ENCODE measurements around the gene IGLON5. TPM values are rescaled to one million over a fixed set of nuclear protein-coding genes. Genes with fewer than 3 reads are reported as not detected.

Gene IGLON5
- polyA plus RNA-seq, 1 donor (not counting 4 experiments of a cell fraction or from before 2014, with no cell fraction given) = not detected

- Histone ChIP-seq H4K20me1 (ENCODE audit: control insufficient read depth, extremely low read depth, insufficient read depth, low read length) (no peaks in the 10 kb centered on the region), H3K36me3 (ENCODE audit: control insufficient read depth in 2 of 2, extremely low read depth in 1 of 2, insufficient read depth in 2 of 2, low read length in 2 of 2) (no peaks in the 10 kb centered on the region), H3K27me3 (ENCODE audit: control insufficient read depth, extremely low read depth, insufficient read depth, low read length) (peaks cover 10% of the 10 kb centered on the region), H3K9me3 (ENCODE audit: control insufficient read depth, low read depth, low read length) (no peaks in the 10 kb centered on the region), H3K27ac (ENCODE audit: control insufficient read depth, insufficient read depth, low read length) (no peak overlapping the region), H3K4me3 (ENCODE audit: control insufficient read depth in 2 of 3, extremely low read depth in 1 of 3, insufficient read depth in 2 of 3, low read depth in 1 of 3, low read length in 3 of 3) (no peak overlapping the region), H2AFZ (ENCODE audit: control insufficient read depth, low read length) (no peak overlapping the region), H3K9me1 (ENCODE audit: control insufficient read depth, extremely low read depth, insufficient read depth, low read length) (no peaks in the 10 kb centered on the region), H3K9ac (ENCODE audit: control insufficient read depth, extremely low read depth, insufficient read depth, low read length) (no peak overlapping the region), H3K4me2 (ENCODE audit: control insufficient read depth, extremely low read depth, insufficient read depth, low read depth, low read length) (no peak overlapping the region), H3K4me1 (ENCODE audit: control insufficient read depth, extremely low read depth, insufficient read depth, low read length) (no peaks in the 10 kb centered on the region), H3K79me2 (ENCODE audit: control insufficient read depth, insufficient read depth, low read length) (no peaks in the 10 kb centered on the region)
- TF ChIP-seq, protein P1, sequence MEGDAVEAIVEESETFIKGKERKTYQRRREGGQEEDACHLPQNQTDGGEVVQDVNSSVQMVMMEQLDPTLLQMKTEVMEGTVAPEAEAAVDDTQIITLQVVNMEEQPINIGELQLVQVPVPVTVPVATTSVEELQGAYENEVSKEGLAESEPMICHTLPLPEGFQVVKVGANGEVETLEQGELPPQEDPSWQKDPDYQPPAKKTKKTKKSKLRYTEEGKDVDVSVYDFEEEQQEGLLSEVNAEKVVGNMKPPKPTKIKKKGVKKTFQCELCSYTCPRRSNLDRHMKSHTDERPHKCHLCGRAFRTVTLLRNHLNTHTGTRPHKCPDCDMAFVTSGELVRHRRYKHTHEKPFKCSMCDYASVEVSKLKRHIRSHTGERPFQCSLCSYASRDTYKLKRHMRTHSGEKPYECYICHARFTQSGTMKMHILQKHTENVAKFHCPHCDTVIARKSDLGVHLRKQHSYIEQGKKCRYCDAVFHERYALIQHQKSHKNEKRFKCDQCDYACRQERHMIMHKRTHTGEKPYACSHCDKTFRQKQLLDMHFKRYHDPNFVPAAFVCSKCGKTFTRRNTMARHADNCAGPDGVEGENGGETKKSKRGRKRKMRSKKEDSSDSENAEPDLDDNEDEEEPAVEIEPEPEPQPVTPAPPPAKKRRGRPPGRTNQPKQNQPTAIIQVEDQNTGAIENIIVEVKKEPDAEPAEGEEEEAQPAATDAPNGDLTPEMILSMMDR (optimal IDR thresholded peaks at IDR 0.05 in 1 of 3, IDR thresholded peaks at IDR 0.05 in 1 of 3, conservative IDR thresholded peaks at IDR 0.05 in 1 of 3; ENCODE audit: extremely low read depth in 1 of 3, insufficient read depth in 2 of 3, low read length in 3 of 3) = no peak
- no peak for TF ChIP-seq EZH2 (IDR thresholded peaks at IDR 0.05; ENCODE audit: low read length)
- FAIRE-seq = no peak
- dilution Hi-C loops (cut with MboI; ENCODE audit: extremely low pct_ligation_motif_present, low sequenced_read_pairs) = no loop called here
- no peak for DNase-seq (ENCODE audit: low read depth, low spot score)
Observed at GRCh38 chr19:51325161-51325976, 13.9 kb downstream of the IGLON5 start.

- Histone ChIP-seq H3K9me3 (ENCODE audit: control insufficient read depth, low read depth, low read length) (no peaks in the 10 kb centered on the region), H3K4me2 (ENCODE audit: control insufficient read depth, extremely low read depth, insufficient read depth, low read depth, low read length) (no peak overlapping the region), H3K4me1 (ENCODE audit: control insufficient read depth, extremely low read depth, insufficient read depth, low read length) (no peaks in the 10 kb centered on the region), H3K27me3 (ENCODE audit: control insufficient read depth, extremely low read depth, insufficient read depth, low read length) (peaks cover 10% of the 10 kb centered on the region), H3K4me3 (ENCODE audit: control insufficient read depth in 2 of 3, extremely low read depth in 1 of 3, insufficient read depth in 2 of 3, low read depth in 1 of 3, low read length in 3 of 3) (no peak overlapping the region), H3K36me3 (ENCODE audit: control insufficient read depth in 2 of 2, extremely low read depth in 1 of 2, insufficient read depth in 2 of 2, low read length in 2 of 2) (no peaks in the 10 kb centered on the region), H2AFZ (ENCODE audit: control insufficient read depth, low read length) (no peak overlapping the region), H3K9me1 (ENCODE audit: control insufficient read depth, extremely low read depth, insufficient read depth, low read length) (no peaks in the 10 kb centered on the region), H3K79me2 (ENCODE audit: control insufficient read depth, insufficient read depth, low read length) (no peaks in the 10 kb centered on the region), H3K27ac (ENCODE audit: control insufficient read depth, insufficient read depth, low read length) (no peak overlapping the region), H4K20me1 (ENCODE audit: control insufficient read depth, extremely low read depth, insufficient read depth, low read length) (no peaks in the 10 kb centered on the region), H3K9ac (ENCODE audit: control insufficient read depth, extremely low read depth, insufficient read depth, low read length) (no peak overlapping the region)
- DNase-seq (ENCODE audit: low read depth, low spot score) (no peak), FAIRE-seq (no peak)
- no peak for TF ChIP-seq EZH2 (IDR thresholded peaks at IDR 0.05; ENCODE audit: low read length)
- TF ChIP-seq, protein P1 (optimal IDR thresholded peaks at IDR 0.05 in 1 of 3, IDR thresholded peaks at IDR 0.05 in 1 of 3, conservative IDR thresholded peaks at IDR 0.05 in 1 of 3; ENCODE audit: extremely low read depth in 1 of 3, insufficient read depth in 2 of 3, low read length in 3 of 3) = no peak
- dilution Hi-C loops (cut with MboI; ENCODE audit: extremely low pct_ligation_motif_present, low sequenced_read_pairs) = no loop called here
Observed at GRCh38 chr19:51326216-51327065, 15.0 kb downstream of the IGLON5 start.
